ENCODE data around the gene CLCN5.

DNA sequence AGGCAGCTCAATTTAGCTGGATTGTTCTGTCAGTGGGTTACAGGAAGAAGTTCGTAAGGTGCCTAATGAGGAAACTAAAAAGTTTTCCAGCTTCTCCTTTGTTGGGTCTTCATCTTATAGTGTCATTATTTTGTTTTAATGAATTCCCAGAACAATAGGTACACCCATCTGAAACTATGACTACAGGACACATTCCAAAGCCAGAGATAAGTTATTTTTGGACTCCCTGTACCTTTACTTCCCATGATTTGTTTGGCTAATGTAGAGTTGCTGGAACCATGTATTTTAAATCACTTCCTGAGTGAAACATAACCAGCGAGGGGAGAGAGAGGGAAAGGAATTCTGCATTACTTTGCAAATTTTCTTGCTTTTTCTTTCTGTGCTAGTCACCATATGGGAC, 114.0 kb downstream of the CLCN5 start:
- TF ChIP-seq, protein P1, sequence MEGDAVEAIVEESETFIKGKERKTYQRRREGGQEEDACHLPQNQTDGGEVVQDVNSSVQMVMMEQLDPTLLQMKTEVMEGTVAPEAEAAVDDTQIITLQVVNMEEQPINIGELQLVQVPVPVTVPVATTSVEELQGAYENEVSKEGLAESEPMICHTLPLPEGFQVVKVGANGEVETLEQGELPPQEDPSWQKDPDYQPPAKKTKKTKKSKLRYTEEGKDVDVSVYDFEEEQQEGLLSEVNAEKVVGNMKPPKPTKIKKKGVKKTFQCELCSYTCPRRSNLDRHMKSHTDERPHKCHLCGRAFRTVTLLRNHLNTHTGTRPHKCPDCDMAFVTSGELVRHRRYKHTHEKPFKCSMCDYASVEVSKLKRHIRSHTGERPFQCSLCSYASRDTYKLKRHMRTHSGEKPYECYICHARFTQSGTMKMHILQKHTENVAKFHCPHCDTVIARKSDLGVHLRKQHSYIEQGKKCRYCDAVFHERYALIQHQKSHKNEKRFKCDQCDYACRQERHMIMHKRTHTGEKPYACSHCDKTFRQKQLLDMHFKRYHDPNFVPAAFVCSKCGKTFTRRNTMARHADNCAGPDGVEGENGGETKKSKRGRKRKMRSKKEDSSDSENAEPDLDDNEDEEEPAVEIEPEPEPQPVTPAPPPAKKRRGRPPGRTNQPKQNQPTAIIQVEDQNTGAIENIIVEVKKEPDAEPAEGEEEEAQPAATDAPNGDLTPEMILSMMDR (IDR thresholded peaks at IDR 0.05): no peak
- TF ChIP-seq POLR2A (IDR thresholded peaks at IDR 0.05): no peak

Data from Peyer's patch (tissue), 4 donors.